Breast epithelium (tissue), 3 donors: ENCODE results near the gene ECE1.

Experiments
- POLR2A ChIP-seq: fragments of 450-650 bp; IDR thresholded peaks from one replicate; pipeline ENCODE4 v1.6.1; 2016; ENCODE audit warnings: antibody characterized with exemption, mild to moderate bottlenecking, moderate library complexity
- POLR2AphosphoS5 ChIP-seq, 3 donors: sonication (generic); formaldehyde crosslinking; IDR thresholded peaks; one replicate each; pipeline ENCODE4 v1.6.1; 2017; ENCODE audit warnings: antibody characterized with exemption in 3 of 3
- TF ChIP-seq, protein P1 (sequence below), 3 donors: fragments of 450-650 bp; IDR thresholded peaks; one replicate each; pipeline ENCODE4 v1.5.1; 2016 to 2017; ENCODE audit warnings: antibody characterized with exemption in 3 of 3, mild to moderate bottlenecking in 3 of 3, moderate library complexity in 3 of 3

- TF ChIP-seq, protein P1, sequence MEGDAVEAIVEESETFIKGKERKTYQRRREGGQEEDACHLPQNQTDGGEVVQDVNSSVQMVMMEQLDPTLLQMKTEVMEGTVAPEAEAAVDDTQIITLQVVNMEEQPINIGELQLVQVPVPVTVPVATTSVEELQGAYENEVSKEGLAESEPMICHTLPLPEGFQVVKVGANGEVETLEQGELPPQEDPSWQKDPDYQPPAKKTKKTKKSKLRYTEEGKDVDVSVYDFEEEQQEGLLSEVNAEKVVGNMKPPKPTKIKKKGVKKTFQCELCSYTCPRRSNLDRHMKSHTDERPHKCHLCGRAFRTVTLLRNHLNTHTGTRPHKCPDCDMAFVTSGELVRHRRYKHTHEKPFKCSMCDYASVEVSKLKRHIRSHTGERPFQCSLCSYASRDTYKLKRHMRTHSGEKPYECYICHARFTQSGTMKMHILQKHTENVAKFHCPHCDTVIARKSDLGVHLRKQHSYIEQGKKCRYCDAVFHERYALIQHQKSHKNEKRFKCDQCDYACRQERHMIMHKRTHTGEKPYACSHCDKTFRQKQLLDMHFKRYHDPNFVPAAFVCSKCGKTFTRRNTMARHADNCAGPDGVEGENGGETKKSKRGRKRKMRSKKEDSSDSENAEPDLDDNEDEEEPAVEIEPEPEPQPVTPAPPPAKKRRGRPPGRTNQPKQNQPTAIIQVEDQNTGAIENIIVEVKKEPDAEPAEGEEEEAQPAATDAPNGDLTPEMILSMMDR (IDR thresholded peaks at IDR 0.05): no peak
- TF ChIP-seq POLR2AphosphoS5 (IDR thresholded peaks at IDR 0.05) (peak in 1 of 3 donors; percentile 69), POLR2A (no peak)
Measured at GRCh38 chr1:21261551-21262292, 28.5 kb downstream of the ECE1 start.
